IPS-15b (cell line): ENCODE results near the gene ZNF574.
"Not testable (repeated sequence)": the region's sequence is repeated elsewhere in the genome, so short reads cannot be mapped to it uniquely, and the experiment has no call there.

Experiments
- H3K27me3 ChIP-seq: one replicate; pipeline ENCODE4 v1.6.1; 2013; ENCODE audit warnings: low read length; ENCODE audit not compliant: control insufficient read depth, insufficient read depth
- H3K36me3 ChIP-seq: one replicate; pipeline ENCODE4 v1.6.1; 2013; ENCODE audit warnings: low read length; ENCODE audit not compliant: control insufficient read depth, insufficient read depth
- H3K4me1 ChIP-seq: one replicate; pipeline ENCODE4 v1.6.1; 2013; ENCODE audit warnings: mild to moderate bottlenecking, low read length; ENCODE audit not compliant: control insufficient read depth, insufficient read depth
- H3K4me3 ChIP-seq: one replicate; pipeline ENCODE4 v1.5.1; 2013; ENCODE audit warnings: low read depth, low read length
- H3K9ac ChIP-seq: one replicate; pipeline ENCODE4 v1.6.1; 2013; ENCODE audit warnings: low read depth, mild to moderate bottlenecking, low read length
- H3K9me3 ChIP-seq: one replicate; pipeline ENCODE4 v1.6.1; 2013; ENCODE audit warnings: mild to moderate bottlenecking, low read length; ENCODE audit not compliant: control insufficient read depth, insufficient read depth

The ZNF574 gene

GRCh38 chr19:42075616-42076379 is at the start of gene ZNF574:
Gene ZNF574, plus strand, starts transcription at chr19:42076166. Its CDS starts 2,441 bp downstream, at chr19:42078607.
- Histone ChIP-seq H3K4me3 (peak within 1 kb of the TSS; percentile 92), H3K9ac (peak within 1 kb of the TSS; percentile 79), H3K9me3 (no peaks in the 10 kb centered on the region), H3K36me3 (peaks cover 27% of the 10 kb centered on the region), H3K27me3 (no peaks in the 10 kb centered on the region), H3K4me1 (peaks cover 2% of the 10 kb centered on the region)

GRCh38 chr19:42028304-42029216 is 47.4 kb upstream of the ZNF574 start:
- peaks cover 3% of the 10 kb centered on the region for H3K4me1 ChIP-seq
- peak overlapping the region; percentile 13 for H3K9ac ChIP-seq
- H3K27me3 ChIP-seq = no peaks in the 10 kb centered on the region
- H3K4me3 ChIP-seq = peak overlapping the region; percentile 39
- H3K9me3 ChIP-seq = no peaks in the 10 kb centered on the region
- H3K36me3 ChIP-seq = peaks cover 10% of the 10 kb centered on the region

GRCh38 chr19:42030645-42031440 is 45.1 kb upstream of the ZNF574 start:
- H3K9me3 ChIP-seq = no peaks in the 10 kb centered on the region
- H3K36me3 ChIP-seq = peaks cover 2% of the 10 kb centered on the region
- H3K27me3 ChIP-seq = no peaks in the 10 kb centered on the region
- peaks cover 5% of the 10 kb centered on the region for H3K4me1 ChIP-seq
- no peak overlapping the region for H3K9ac ChIP-seq
- no peak overlapping the region for H3K4me3 ChIP-seq

- Histone ChIP-seq H3K9ac (no peak overlapping the region), H3K36me3 (peaks cover 5% of the 10 kb centered on the region), H3K4me1 (peaks cover 5% of the 10 kb centered on the region), H3K27me3 (no peaks in the 10 kb centered on the region), H3K9me3 (no peaks in the 10 kb centered on the region), H3K4me3 (no peak overlapping the region)
Measured at GRCh38 chr19:42032431-42032830, 43.5 kb upstream of the ZNF574 start.

GRCh38 chr19:42033413-42033812 is 42.6 kb upstream of the ZNF574 start:
- H3K9me3 ChIP-seq = no peaks in the 10 kb centered on the region
- no peak overlapping the region for H3K9ac ChIP-seq
- H3K4me1 ChIP-seq = peaks cover 5% of the 10 kb centered on the region
- H3K27me3 ChIP-seq = no peaks in the 10 kb centered on the region
- H3K36me3 ChIP-seq = peaks cover 13% of the 10 kb centered on the region
- no peak overlapping the region for H3K4me3 ChIP-seq

GRCh38 chr19:42034640-42035391 is 41.1 kb upstream of the ZNF574 start:
- H3K4me1 ChIP-seq, H3K27me3 ChIP-seq, H3K4me3 ChIP-seq, H3K9me3 ChIP-seq, H3K9ac ChIP-seq: not testable (repeated sequence)
- peaks cover 18% of the 10 kb centered on the region for H3K36me3 ChIP-seq

GRCh38 chr19:42037649-42038048 is 38.3 kb upstream of the ZNF574 start:
- Histone ChIP-seq H3K4me3 (no peak overlapping the region), H3K9me3 (no peaks in the 10 kb centered on the region), H3K4me1 (peaks cover 2% of the 10 kb centered on the region), H3K9ac (no peak overlapping the region), H3K27me3 (no peaks in the 10 kb centered on the region), H3K36me3 (peaks cover 36% of the 10 kb centered on the region)

GRCh38 chr19:42038666-42039065 is 37.3 kb upstream of the ZNF574 start:
- Histone ChIP-seq H3K27me3 (no peaks in the 10 kb centered on the region), H3K9ac (no peak overlapping the region)

GRCh38 chr19:42040031-42040430 is 35.9 kb upstream of the ZNF574 start:
- Histone ChIP-seq H3K9me3 (no peaks in the 10 kb centered on the region), H3K27me3 (no peaks in the 10 kb centered on the region), H3K36me3 (peaks cover 40% of the 10 kb centered on the region), H3K4me3 (no peak overlapping the region), H3K4me1 (no peaks in the 10 kb centered on the region), H3K9ac (no peak overlapping the region)

More at GRCh38 chr19:42038666-42039065, 37.3 kb upstream of the ZNF574 start:
- peaks cover 38% of the 10 kb centered on the region for H3K36me3 ChIP-seq
- no peaks in the 10 kb centered on the region for H3K9me3 ChIP-seq
- peaks cover 2% of the 10 kb centered on the region for H3K4me1 ChIP-seq
- H3K4me3 ChIP-seq = no peak overlapping the region

GRCh38 chr19:42040491-42040890 is 35.5 kb upstream of the ZNF574 start:
- peaks cover 42% of the 10 kb centered on the region for H3K36me3 ChIP-seq
- H3K9me3 ChIP-seq, H3K4me1 ChIP-seq, H3K9ac ChIP-seq, H3K4me3 ChIP-seq, H3K27me3 ChIP-seq: not testable (repeated sequence)
